ENCODE data around the gene HACD2. TPM values are rescaled to one million over a fixed set of nuclear protein-coding genes. Genes with fewer than 3 reads are reported as not detected.
"Not testable (repeated sequence)": the region's sequence is repeated elsewhere in the genome, so short reads cannot be mapped to it uniquely, and the experiment has no call there.

HACD2 gene
- total RNA-seq, 1 donor from 2014 or later, result 12.1 TPM

- ATAC-seq (no peak), DNase-seq (ENCODE audit: missing footprints) (no peak)
- intact Hi-C loops (cut with DNase I), result no loop called here
These were observed 31.7 kb upstream of the HACD2 start for GRCh38 chr3:123616593-123616992.

DNA sequence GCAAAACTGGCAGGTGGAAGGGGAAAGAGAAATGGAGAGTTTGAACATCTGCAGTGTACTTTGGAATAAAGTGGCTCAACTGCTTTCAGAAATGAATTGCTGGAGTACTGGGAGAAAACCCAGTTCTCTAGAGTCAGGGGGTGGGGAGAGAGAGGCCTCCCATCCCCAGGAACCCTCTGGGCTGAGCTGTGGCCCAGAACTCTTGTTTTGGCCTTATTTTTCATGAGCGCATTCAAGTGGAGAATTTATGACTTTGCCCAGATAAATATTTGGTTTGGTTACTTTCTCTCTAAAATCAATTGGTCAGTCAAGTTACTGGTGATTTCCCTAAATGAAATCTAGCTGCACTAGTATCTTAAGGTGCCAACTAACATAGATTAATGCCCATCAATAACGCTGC lies 28.7 kb upstream of the HACD2 start:
- DNase-seq (ENCODE audit: missing footprints), result no peak
- intact Hi-C loops (cut with DNase I), result no loop called here
- no peak for ATAC-seq

GRCh38 chr3:123611674-123612073 lies 26.8 kb upstream of the HACD2 start:
- ATAC-seq; intact Hi-C loops (cut with DNase I); DNase-seq (ENCODE audit: missing footprints): not testable (repeated sequence)

GRCh38 chr3:123611082-123611481 lies 26.2 kb upstream of the HACD2 start:
- ATAC-seq, result no peak
- no peak for DNase-seq (ENCODE audit: missing footprints)
- intact Hi-C loops (cut with DNase I), result no loop called here

DNA sequence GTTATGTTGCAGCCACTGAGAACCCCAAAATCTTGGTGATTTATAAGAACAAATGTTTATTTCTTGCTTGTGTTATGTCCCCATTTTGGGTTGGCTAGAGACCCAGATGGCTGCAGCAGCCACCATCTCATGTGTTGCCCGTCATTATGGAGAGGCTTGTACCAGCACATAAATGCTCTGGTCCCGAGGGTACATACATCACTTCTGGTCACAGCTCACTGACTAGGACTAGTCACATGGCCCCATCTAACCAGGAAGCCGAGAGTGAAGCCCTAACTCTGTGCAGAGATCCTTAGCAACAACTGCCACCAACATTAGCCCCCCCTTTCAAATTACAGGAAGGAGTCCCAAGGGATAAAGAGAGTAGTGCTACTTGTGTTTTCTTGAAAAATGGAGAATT lies 25.5 kb upstream of the HACD2 start:
- DNase-seq (ENCODE audit: missing footprints), result no peak
- ATAC-seq, result no peak
- intact Hi-C loops (cut with DNase I), result no loop called here

- intact Hi-C loops (cut with DNase I), result no loop called here
- no peak for DNase-seq (ENCODE audit: missing footprints)
- peak; percentile 37 for ATAC-seq
These were observed 24.2 kb upstream of the HACD2 start for GRCh38 chr3:123609063-123609462.

DNA sequence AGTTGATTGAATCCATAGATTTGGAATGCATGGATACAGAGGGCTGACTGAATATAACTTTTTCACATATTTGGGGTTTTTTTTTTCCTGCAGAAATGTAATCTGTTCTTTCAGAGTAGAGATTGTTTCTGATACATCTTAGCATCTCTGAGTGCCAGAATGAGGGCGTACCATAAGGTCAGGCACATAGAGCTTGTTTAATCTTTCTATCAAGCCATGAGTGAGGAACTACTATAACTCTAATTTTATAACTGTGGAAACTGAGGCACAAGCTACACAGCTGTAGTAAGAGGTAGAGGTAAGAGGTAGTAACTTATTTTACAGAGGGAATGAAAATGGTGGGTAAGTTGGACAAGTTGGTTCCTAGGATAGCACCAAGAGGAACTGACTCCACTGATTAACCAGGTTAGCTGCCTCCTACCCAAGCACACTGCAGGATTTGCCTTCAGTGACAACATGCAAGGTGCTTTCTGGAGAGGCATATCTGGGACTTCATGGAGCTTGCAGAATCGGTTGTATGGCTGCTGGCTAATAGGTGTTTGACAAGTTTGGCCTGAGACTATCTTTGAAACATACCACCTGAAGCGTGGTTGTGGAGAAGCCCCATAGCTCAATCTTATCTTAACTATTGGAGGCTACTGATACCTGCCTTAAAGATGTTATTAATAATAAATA lies 23.5 kb upstream of the HACD2 start:
- ATAC-seq, result no peak
- intact Hi-C loops (cut with DNase I), result no loop called here
- no peak for DNase-seq (ENCODE audit: missing footprints)

GRCh38 chr3:123606527-123606926 lies 21.7 kb upstream of the HACD2 start:
- no peak for DNase-seq (ENCODE audit: missing footprints)
- ATAC-seq, result no peak
- intact Hi-C loops (cut with DNase I), result no loop called here

DNA sequence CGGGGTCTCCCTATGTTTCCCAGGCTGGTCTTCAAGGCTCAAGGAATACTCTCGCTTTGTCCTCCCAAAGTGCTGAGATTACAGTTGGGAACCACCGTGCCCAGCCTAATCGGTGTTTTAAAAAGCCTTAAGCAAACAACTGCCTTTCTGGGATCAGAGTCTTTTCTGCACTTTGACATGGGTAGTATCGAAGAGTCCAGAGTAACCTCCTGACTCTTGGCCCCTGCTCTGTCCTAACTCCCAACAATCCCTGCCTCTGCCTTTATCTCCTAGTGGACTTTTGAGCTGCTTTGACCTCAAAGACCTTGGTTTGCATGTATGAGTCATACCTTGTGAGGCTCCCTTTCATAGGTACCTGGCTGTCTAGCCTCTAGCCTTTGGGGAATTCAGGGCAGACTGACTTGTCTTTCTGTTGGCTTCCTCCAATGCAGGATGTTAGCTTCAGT lies 21.0 kb upstream of the HACD2 start:
- ATAC-seq, result no peak
- intact Hi-C loops (cut with DNase I), result no loop called here
- DNase-seq (ENCODE audit: missing footprints), result no peak

- DNase-seq (ENCODE audit: missing footprints); ATAC-seq; intact Hi-C loops (cut with DNase I): not testable (repeated sequence)
These were observed 18.3 kb upstream of the HACD2 start for GRCh38 chr3:123603153-123603552.

- DNase-seq (ENCODE audit: missing footprints), result no peak
- no peak for ATAC-seq
- intact Hi-C loops (cut with DNase I), result no loop called here
These were observed 17.5 kb upstream of the HACD2 start for GRCh38 chr3:123602325-123602724.

DNA sequence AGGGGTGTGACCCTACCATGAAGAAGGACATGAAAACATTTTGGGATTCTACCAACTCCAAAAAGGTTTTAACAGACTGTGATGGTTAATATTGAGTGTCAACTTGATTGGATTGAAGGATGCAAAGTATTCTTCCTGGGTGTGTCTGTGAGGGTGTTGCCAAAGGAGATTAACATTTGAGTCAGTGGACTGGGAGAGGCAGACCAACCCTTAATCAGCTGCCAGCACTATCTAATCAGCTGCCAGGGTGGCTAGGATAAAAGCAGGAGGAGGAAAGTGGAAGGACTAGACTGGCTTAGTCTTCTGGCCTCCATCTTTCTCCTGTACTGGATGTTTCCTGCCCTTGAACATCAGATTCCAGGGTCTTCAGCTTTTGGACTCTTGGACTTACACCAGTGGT lies 16.0 kb upstream of the HACD2 start:
- intact Hi-C loops (cut with DNase I); ATAC-seq; DNase-seq (ENCODE audit: missing footprints): not testable (repeated sequence)

GRCh38 chr3:123597561-123597960 lies 12.7 kb upstream of the HACD2 start:
- intact Hi-C loops (cut with DNase I), result no loop called here
- no peak for DNase-seq (ENCODE audit: missing footprints)
- ATAC-seq, result no peak

DNA sequence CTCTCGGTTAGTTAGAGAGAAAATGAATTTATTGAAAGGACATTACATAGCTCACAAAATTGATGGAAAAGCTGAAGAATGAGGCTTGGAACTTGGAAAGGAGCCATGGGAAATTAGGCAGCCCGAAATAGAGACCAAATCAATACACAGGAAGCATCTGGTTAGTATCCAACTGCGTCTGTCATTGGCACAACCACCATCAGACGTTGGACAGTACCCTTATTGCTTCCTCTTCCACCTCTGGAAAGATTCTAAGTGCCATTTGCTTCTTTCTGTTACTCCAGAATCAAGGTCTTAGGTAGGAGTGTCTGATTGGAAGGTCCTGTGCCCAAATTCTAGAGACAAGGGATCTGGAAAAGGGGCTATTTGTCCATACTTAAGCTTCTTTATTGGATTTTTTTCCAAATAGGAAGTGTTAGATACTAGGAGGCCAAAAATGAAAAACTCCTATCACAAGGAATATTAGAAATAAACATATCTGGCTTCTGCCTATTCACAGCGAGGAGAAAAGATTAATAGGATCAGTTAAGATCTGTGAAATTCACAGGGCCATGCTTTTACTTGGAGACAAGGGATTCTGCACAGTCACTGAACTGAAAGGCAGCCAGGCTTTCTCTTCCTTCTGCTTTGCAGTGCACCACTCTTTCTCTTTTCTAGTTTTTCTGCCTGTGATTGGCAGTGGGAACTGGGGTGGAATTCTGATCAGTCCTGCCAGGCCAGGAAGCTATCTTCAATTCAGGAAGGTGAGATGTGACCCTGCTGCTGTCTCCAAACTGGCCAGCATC lies 10.7 kb upstream of the HACD2 start:
- ATAC-seq, result no peak
- intact Hi-C loops (cut with DNase I), result no loop called here
- DNase-seq (ENCODE audit: missing footprints), result no peak

- ATAC-seq, result no peak
- intact Hi-C loops (cut with DNase I), result no loop called here
- no peak for DNase-seq (ENCODE audit: missing footprints)
These were observed 8.5 kb upstream of the HACD2 start for GRCh38 chr3:123593381-123593780.

GRCh38 chr3:123590685-123591450 lies 6.0 kb upstream of the HACD2 start:
- ATAC-seq (no peak), DNase-seq (ENCODE audit: missing footprints) (no peak)
- intact Hi-C loops (cut with DNase I), result no loop called here

DNA sequence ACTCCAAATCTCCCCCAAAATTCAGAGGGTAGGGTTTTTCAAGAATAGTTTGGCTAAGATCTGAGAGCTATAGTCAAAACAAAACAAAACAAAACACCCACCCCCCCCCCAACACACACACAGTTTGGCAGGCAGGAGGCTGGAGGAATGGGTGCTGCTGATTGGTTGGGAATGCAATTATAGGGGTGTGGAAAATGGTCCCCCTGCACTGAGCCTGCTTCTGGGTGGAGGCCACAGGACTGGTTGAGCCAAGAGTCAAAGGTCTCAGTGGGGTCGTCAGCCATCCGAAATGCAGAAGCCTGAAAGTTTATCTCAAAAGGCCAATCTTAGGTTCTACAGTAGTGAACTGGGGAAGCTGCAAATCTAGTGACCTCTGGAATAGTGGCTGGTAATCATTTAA lies 2.5 kb upstream of the HACD2 start:
- DNase-seq (ENCODE audit: missing footprints), result no peak
- intact Hi-C loops (cut with DNase I), result no loop called here
- no peak for ATAC-seq

GRCh38 chr3:123586968-123587367 lies 2.1 kb upstream of the HACD2 start:
- DNase-seq (ENCODE audit: missing footprints) (no peak), ATAC-seq (no peak)
- intact Hi-C loops (cut with DNase I), result no loop called here

DNA sequence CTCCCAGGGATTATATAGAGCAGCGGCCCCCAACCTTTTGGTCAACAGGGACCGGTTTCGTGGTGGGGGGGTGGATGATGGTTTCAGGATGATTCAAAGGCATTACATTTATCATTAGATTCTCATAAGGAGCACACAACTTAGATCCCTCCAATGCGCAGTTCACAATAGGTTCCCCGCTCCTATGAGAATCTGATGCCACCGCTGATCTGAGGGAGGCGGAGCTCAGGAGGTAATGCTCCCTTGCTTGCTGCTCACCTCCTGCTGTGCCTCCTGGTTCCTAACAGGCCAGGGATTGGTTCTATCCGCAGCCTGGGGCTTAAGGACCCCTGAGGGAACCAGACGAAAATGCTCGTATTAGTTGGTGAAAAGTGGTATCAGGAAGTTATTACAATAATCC lies 1.3 kb upstream of the HACD2 start:
- no peak for DNase-seq (ENCODE audit: missing footprints)

More for the DNA sequence above, 1.3 kb upstream of the HACD2 start:
- ATAC-seq, result no peak
- intact Hi-C loops (cut with DNase I), result no loop called here

Data from Right ventricle myocardium inferior (tissue), 1 donor.